Measurements from ENCODE around the gene CLEC10A. TPM values are rescaled to one million over a fixed set of nuclear protein-coding genes. Genes with fewer than 3 reads are reported as not detected.

The CLEC10A gene
- total and polyA plus RNA-seq, 8 donors: 2.0 to 9.6 (median 3.6) TPM

DNA sequence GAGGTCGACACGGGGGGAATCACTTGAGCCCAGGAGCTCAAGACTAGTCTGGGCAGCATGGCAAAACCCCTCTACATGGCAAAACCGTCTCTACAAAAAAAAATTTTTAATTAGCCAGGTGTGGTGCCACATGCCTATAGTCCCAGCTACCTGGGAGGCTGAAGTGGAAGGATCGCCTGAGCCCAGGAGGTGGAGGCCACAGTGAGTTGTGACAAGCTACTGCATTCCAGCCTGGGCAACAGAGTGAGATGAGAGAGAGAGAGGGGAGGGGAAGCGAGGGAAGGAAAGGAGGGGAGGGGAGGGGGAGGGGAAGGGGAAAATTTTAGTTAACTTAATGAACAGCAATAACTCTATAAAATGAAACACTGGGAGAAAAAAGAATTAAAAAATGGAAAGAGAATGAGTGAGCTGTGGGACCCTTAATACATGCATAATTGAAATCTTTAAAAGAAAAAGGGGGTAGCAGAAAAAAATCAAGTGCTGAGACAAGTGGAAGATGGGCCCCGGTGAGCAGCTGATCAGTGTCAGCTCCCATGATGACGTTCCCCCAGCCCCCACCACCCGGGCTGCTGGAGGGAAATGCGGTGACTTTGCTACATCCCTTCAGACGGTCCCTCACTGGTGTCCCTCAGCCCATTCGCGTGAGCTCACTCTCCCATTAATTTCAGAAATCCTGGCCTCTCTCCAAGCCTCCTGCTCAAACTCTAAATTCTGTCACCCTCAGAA is 31.9 kb upstream of the CLEC10A start:
- no peak overlapping the region for H3K27ac ChIP-seq
- H3K36me3 ChIP-seq: no peaks in the 10 kb centered on the region
- intact Hi-C loops (cut with DNase I): no loop called here
- peaks cover 0 to 20% of the 10 kb centered on the region in 2 donors for H3K4me1 ChIP-seq
- TF ChIP-seq CTCF (IDR thresholded peaks at IDR 0.05): no peak
- H3K4me3 ChIP-seq: no peak overlapping the region
- DNase-seq (no peak), ATAC-seq (no peak)
- H3K9me3 ChIP-seq: no peaks in the 10 kb centered on the region
- H3K27me3 ChIP-seq: peaks cover 0 to 15% of the 10 kb centered on the region in 2 donors

DNA sequence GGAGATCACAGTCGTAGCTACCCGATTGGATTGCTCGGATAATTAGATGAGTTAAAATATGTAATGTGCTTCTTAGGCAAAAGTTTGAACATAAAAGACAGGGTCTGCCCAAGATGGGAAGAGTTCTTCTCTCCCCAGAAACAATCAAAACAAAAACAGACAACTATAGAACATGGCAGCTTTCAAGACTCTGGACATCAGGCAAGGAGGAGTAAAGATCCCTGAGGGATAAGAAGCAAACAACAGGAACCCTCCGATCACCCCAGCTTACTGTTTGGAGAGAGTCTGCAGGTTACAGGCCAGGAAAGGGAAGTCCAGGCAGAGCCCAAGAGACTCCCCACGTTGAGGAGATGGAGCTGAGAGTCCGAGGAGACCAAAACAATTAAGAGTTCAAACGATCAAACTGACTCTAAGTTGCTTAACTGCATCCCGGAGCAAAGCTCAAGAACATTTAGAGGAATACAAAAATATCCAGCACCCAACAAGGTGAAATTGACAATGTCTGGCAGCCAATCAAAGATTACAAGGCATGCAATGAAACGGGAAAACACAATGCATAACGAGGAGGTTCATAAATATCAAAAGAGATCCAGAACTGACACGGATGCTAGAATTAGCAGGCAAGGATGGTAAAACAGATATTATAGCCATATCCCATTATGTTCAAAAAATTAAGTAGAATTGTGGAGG is 30.7 kb upstream of the CLEC10A start:
- no peak overlapping the region for H3K27ac ChIP-seq
- no peak for ATAC-seq
- no peak for TF ChIP-seq CTCF (IDR thresholded peaks at IDR 0.05)
- DNase-seq: no peak
- H3K36me3 ChIP-seq: no peaks in the 10 kb centered on the region
- no peaks in the 10 kb centered on the region for H3K9me3 ChIP-seq
- H3K4me3 ChIP-seq: no peak overlapping the region
- H3K27me3 ChIP-seq: peaks cover 0 to 9% of the 10 kb centered on the region in 2 donors
- intact Hi-C loops (cut with DNase I): no loop called here
- H3K4me1 ChIP-seq: peaks cover 0 to 19% of the 10 kb centered on the region in 2 donors

DNA sequence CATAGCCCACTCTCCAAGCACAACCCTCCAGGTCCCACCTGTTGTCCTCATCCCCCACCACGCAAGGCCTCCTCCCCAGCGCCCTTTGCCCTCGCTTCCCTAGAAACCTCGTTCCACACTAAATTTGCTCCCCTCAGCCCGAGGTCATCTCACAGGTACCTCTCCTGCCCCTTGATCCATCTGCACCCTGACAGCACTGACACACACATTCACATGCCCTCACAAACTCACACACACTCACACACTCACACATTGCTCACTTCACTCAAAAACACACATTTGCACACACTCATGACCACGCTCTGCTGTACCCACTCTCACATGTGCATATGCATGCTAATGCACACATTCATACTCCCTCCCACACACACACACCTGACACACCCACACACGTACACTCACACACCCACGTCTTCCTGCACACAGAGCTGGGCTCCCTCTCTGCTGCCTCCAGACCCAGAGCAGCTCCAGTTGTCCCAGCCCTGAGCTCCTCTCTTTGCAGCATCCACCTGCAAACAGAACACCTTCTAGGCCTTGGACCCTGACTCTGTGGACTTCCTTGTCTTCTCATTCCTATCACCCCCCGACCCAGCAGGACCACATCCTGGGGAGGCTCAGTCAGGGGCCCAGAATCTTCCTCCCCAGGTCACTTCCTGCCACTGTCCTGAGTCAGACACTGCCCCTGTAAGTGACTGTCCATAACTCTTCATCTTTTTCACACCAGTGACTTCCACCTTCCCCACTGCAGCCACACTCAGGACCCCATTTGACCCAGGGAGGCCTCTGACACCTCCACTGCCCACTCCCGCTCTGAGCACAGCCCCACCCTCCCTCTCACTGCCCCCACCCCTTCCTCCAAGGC is 29.6 kb upstream of the CLEC10A start:
- no peak for TF ChIP-seq CTCF (IDR thresholded peaks at IDR 0.05)
- DNase-seq: no peak
- Histone ChIP-seq H3K4me1 (peaks cover 0 to 8% of the 10 kb centered on the region in 2 donors), H3K36me3 (no peaks in the 10 kb centered on the region), H3K27ac (no peak overlapping the region), H3K27me3 (peaks cover 0 to 7% of the 10 kb centered on the region in 2 donors), H3K4me3 (no peak overlapping the region), H3K9me3 (no peaks in the 10 kb centered on the region)
- no peak for ATAC-seq
- intact Hi-C loops (cut with DNase I): no loop called here

DNA sequence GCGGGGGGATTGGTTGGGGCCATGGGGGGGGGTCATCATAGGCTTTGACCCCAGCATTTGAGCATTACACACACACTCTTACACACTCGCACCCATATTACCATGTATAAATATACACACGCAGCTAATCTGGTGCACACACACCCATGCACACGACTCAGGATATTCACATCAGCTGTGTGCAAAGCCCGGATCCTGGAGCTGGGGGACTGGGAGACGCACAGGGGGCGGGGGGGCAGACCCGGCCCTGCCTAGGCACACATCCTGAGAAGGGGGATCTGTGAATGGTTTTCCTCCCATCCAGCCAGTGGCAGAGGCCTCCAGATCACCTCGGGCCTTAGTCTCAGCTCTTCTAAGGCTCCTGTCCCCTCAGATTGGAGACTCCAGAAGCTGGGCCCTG is 28.9 kb upstream of the CLEC10A start:
- H3K36me3 ChIP-seq: no peaks in the 10 kb centered on the region
- H3K27me3 ChIP-seq: peaks cover 0 to 10% of the 10 kb centered on the region in 2 donors
- no peak for TF ChIP-seq CTCF (IDR thresholded peaks at IDR 0.05)
- ATAC-seq: no peak
- H3K4me3 ChIP-seq: no peak overlapping the region
- H3K9me3 ChIP-seq: no peaks in the 10 kb centered on the region
- no peak overlapping the region for H3K27ac ChIP-seq
- DNase-seq: no peak
- peaks cover 0 to 3% of the 10 kb centered on the region in 2 donors for H3K4me1 ChIP-seq
- intact Hi-C loops (cut with DNase I): no loop called here

- Histone ChIP-seq H3K36me3 (no peaks in the 10 kb centered on the region), H3K4me3 (no peak overlapping the region), H3K27ac (no peak overlapping the region), H3K9me3 (no peaks in the 10 kb centered on the region), H3K4me1 (peaks cover 0 to 3% of the 10 kb centered on the region in 2 donors), H3K27me3 (peaks cover 0 to 12% of the 10 kb centered on the region in 2 donors)
- DNase-seq: no peak
- no peak for ATAC-seq
- no peak for TF ChIP-seq CTCF (IDR thresholded peaks at IDR 0.05)
- intact Hi-C loops (cut with DNase I): no loop called here
Observed at GRCh38 chr17:7108560-7108925, 28.5 kb upstream of the CLEC10A start.
